Measurements from ENCODE around the gene CYTH3. TPM values are rescaled to one million over a fixed set of nuclear protein-coding genes. Genes with fewer than 3 reads are reported as not detected.
"Not testable (repeated sequence)": the region's sequence is repeated elsewhere in the genome, so short reads cannot be mapped to it uniquely, and the experiment has no call there.

CYTH3 gene
- total RNA-seq, 1 donor from 2014 or later, result 27.5 TPM

DNA sequence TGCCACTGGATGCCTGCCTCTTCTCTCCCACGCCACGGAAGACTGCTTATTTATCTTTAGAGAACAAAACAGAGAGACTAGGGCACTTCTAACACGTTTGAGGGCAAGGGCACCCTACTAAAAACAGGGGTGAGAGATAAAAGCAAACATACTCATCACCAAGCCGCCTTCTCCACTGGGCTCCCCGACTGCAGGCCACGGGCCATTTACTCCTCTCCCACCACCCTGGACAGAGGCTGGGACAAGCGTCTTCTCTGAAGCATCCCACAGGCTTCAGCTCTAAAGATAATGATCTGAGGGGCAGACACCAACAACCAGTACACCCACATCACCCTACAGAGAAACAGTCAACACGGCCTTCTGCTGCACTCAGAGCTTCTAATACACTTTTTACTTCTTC is 78.7 kb downstream of the CYTH3 start:
- no peaks in the 10 kb centered on the region for H3K9me3 ChIP-seq
- TF ChIP-seq, protein P1, sequence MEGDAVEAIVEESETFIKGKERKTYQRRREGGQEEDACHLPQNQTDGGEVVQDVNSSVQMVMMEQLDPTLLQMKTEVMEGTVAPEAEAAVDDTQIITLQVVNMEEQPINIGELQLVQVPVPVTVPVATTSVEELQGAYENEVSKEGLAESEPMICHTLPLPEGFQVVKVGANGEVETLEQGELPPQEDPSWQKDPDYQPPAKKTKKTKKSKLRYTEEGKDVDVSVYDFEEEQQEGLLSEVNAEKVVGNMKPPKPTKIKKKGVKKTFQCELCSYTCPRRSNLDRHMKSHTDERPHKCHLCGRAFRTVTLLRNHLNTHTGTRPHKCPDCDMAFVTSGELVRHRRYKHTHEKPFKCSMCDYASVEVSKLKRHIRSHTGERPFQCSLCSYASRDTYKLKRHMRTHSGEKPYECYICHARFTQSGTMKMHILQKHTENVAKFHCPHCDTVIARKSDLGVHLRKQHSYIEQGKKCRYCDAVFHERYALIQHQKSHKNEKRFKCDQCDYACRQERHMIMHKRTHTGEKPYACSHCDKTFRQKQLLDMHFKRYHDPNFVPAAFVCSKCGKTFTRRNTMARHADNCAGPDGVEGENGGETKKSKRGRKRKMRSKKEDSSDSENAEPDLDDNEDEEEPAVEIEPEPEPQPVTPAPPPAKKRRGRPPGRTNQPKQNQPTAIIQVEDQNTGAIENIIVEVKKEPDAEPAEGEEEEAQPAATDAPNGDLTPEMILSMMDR (IDR thresholded peaks at IDR 0.05), result no peak
- H3K27me3 ChIP-seq, result no peaks in the 10 kb centered on the region
- no peak for ATAC-seq
- H3K4me1 ChIP-seq, result no peaks in the 10 kb centered on the region
- no peak for DNase-seq
- H3K27ac ChIP-seq, result no peak overlapping the region
- H3K36me3 ChIP-seq, result peaks cover 7% of the 10 kb centered on the region
- no peak overlapping the region for H3K4me3 ChIP-seq
- intact Hi-C loops (cut with DNase I), result no loop called here

DNA sequence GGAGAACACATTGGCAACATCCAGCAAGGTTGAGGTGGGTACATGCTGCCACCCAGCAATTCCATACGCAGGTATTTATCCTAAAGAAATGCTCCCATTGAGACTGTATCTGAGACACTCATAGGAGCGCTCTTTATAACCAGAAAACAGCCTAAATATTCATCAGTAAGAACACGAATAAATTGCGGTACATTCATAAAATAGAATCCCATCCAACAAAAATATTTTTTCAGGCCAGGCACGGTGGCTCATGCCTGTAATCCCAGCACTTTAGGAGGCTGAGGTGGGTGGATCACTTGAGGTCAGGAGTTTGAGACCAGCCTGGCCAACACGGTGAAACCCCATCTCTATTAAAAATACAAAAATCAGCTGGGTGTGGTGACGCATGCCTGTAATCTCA is 81.9 kb downstream of the CYTH3 start:
- H3K27ac ChIP-seq; H3K4me1 ChIP-seq; H3K27me3 ChIP-seq; DNase-seq; intact Hi-C loops (cut with DNase I); ATAC-seq; H3K9me3 ChIP-seq; H3K4me3 ChIP-seq: not testable (repeated sequence)
- H3K36me3 ChIP-seq, result peaks cover 26% of the 10 kb centered on the region

DNA sequence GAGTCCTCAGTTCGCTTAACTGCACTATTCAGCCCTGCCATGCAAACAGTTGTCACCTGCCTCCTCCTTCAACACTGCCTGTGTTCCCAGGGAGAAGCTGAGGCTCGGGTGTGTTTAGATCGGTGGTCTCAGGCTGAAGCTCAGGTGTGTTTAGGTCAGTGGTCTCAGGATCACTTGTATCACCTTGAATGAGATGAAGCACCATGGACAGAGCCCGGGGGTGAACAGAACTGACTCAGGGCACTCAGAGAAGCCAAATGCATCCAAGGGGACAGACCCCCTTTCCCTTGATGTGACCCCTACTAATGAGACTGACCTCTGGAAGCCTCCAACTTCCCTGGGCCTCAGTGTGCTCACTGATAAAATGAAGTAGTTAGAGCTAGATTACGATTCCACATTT is 84.0 kb downstream of the CYTH3 start:
- Histone ChIP-seq H3K27ac (no peak overlapping the region), H3K4me1 (no peaks in the 10 kb centered on the region), H3K27me3 (no peaks in the 10 kb centered on the region), H3K9me3 (no peaks in the 10 kb centered on the region), H3K4me3 (no peak overlapping the region), H3K36me3 (peaks cover 26% of the 10 kb centered on the region)
- ATAC-seq (no peak), DNase-seq (no peak)
- intact Hi-C loops (cut with DNase I), result no loop called here
- TF ChIP-seq, protein P1 (IDR thresholded peaks at IDR 0.05), result no peak

DNA sequence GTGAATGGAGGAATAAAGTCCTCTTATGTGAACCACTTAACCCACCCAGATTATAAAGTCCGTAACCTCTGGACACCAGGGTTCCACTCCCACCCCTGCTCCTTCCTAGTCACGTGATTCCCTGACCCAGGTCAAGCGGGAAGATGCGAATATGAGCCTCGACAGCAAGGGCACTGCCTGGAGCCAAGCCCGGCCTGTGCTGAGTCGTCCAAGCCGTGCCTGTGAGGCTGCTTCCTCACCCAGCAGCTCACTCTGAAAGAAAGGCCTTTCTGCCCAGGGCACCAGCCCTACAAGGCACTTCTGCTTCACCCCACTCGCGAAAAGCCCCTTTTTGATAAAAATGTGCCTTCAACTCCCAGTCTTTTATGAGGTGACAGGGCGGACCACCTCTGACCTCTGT is 85.8 kb downstream of the CYTH3 start:
- no peaks in the 10 kb centered on the region for H3K4me1 ChIP-seq
- no peak overlapping the region for H3K4me3 ChIP-seq
- no peaks in the 10 kb centered on the region for H3K9me3 ChIP-seq
- TF ChIP-seq, protein P1 (IDR thresholded peaks at IDR 0.05), result no peak
- H3K27me3 ChIP-seq, result no peaks in the 10 kb centered on the region
- no peak for ATAC-seq
- DNase-seq, result no peak
- no peak overlapping the region for H3K27ac ChIP-seq
- intact Hi-C loops (cut with DNase I), result no loop called here
- H3K36me3 ChIP-seq, result peaks cover 26% of the 10 kb centered on the region

DNA sequence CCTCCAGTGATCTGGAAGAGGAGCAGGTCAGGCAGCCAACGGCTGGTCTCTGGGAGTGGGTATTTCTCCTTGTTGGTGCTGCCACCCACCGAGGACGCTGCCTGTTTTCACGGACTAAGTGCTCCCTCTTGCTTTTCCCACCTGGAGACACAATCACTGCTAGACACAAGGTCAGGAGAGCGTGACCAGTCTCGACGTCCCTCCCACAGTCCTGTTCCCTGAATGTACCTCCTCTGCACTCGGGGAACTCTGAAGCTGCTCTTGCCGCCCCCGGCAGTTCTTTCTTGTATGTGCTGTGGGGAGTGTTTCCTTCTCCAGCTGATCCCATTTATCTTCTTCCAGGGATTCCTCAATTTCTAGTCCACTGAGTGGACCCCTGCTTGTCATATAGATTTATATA is 89.4 kb downstream of the CYTH3 start:
- intact Hi-C loops (cut with DNase I), result no loop called here
- H3K36me3 ChIP-seq, result peaks cover 13% of the 10 kb centered on the region
- peaks cover 6% of the 10 kb centered on the region for H3K4me1 ChIP-seq
- TF ChIP-seq, protein P1 (IDR thresholded peaks at IDR 0.05), result no peak
- H3K27me3 ChIP-seq, result no peaks in the 10 kb centered on the region
- no peak overlapping the region for H3K4me3 ChIP-seq
- ATAC-seq, result no peak
- no peak overlapping the region for H3K27ac ChIP-seq
- DNase-seq, result no peak
- no peaks in the 10 kb centered on the region for H3K9me3 ChIP-seq

DNA sequence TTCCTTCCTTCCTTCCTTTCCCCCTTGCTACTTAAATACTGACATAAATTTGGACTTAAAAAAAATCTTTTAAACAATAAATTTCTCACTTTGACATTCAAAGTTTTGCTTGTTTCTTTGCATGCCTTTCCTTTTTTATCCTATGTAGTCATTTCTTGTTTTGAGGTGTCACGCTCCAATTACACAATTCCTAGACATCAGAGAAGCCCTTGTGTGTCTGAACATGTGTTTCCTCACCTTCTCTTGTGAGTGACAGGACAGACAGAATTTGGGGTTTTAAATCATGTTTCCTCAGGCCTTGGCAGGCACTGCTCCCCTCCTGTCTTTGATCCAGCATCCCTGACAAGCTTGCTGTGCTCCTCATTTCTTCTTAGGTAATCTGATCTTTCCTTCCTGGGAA is 91.3 kb downstream of the CYTH3 start:
- no peak overlapping the region for H3K4me3 ChIP-seq
- TF ChIP-seq, protein P1 (IDR thresholded peaks at IDR 0.05), result no peak

More for the DNA sequence above, 91.3 kb downstream of the CYTH3 start:
- Histone ChIP-seq H3K9me3 (no peaks in the 10 kb centered on the region), H3K27me3 (no peaks in the 10 kb centered on the region), H3K4me1 (peaks cover 10% of the 10 kb centered on the region), H3K27ac (no peak overlapping the region), H3K36me3 (no peaks in the 10 kb centered on the region)
- ATAC-seq, result no peak
- DNase-seq, result no peak
- intact Hi-C loops (cut with DNase I), result no loop called here

Measured in upper lobe of right lung (tissue), 1 donor.